ENCODE data around the gene C22orf23.

The C22orf23 gene

DNA sequence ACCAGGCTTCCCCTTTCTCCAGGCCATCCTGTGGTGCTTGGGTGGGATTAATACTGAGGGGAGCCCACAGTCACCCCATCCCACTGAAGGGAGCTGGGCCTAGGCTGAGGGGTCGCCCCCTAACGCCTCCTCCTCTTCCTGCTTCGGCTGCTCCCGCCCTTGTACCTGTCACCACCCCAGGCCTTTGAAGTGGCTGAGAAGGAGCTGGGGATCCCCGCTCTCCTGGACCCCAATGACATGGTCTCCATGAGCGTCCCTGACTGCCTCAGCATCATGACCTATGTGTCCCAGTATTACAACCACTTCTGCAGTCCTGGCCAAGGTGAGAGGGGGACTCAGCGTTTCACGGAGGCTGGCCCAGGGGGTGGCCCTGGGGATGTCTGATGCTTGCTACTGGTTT is 41.2 kb downstream of the C22orf23 start:
- DNase-seq (ENCODE audit: low read depth), result no peak

DNA sequence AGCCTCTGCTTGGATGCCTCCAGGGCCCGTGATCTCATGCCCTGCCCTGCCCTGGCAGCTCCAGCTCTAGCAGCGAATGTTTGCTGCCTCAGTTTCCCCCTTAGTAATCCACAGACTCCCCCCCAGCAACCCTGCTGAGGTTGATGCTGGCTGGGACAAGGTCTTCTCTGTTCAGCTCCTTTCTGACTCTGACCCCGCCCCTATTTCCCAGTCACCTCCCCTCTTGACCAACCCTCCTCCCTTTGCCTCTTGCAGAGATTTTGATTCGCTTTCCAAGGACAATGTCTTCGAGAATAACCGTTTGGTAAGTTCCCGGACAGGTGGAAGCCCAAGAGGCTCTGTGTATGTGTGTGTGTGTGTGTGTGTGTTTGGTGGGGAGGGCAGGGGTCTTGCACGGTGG is 41.7 kb downstream of the C22orf23 start:
- no peak overlapping the region for H3K4me3 ChIP-seq (ENCODE audit: low read length)
- TF ChIP-seq, protein P1, sequence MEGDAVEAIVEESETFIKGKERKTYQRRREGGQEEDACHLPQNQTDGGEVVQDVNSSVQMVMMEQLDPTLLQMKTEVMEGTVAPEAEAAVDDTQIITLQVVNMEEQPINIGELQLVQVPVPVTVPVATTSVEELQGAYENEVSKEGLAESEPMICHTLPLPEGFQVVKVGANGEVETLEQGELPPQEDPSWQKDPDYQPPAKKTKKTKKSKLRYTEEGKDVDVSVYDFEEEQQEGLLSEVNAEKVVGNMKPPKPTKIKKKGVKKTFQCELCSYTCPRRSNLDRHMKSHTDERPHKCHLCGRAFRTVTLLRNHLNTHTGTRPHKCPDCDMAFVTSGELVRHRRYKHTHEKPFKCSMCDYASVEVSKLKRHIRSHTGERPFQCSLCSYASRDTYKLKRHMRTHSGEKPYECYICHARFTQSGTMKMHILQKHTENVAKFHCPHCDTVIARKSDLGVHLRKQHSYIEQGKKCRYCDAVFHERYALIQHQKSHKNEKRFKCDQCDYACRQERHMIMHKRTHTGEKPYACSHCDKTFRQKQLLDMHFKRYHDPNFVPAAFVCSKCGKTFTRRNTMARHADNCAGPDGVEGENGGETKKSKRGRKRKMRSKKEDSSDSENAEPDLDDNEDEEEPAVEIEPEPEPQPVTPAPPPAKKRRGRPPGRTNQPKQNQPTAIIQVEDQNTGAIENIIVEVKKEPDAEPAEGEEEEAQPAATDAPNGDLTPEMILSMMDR (conservative IDR thresholded peaks at IDR 0.05; ENCODE audit: low read length), result no peak
- DNase-seq (ENCODE audit: low read depth), result no peak

More for the DNA sequence above, 41.2 kb downstream of the C22orf23 start:
- no peak overlapping the region for H3K4me3 ChIP-seq (ENCODE audit: low read length)
- TF ChIP-seq, protein P1 (conservative IDR thresholded peaks at IDR 0.05; ENCODE audit: low read length), result no peak

- H3K4me3 ChIP-seq (ENCODE audit: low read length), result no peak overlapping the region
- no peak for DNase-seq (ENCODE audit: low read depth)
These were observed 42.3 kb downstream of the C22orf23 start for GRCh38 chr22:37910890-37911672.

GRCh38 chr22:37909766-37910165 is 43.6 kb downstream of the C22orf23 start:
- peak; percentile 84 for DNase-seq (ENCODE audit: low read depth)
- peak overlapping the region; percentile 20 for H3K4me3 ChIP-seq (ENCODE audit: low read length)
- TF ChIP-seq, protein P1 (conservative IDR thresholded peaks at IDR 0.05; ENCODE audit: low read length), result no peak

More at GRCh38 chr22:37910890-37911672, 42.3 kb downstream of the C22orf23 start:
- TF ChIP-seq, protein P1 (conservative IDR thresholded peaks at IDR 0.05; ENCODE audit: low read length), result no peak

DNA sequence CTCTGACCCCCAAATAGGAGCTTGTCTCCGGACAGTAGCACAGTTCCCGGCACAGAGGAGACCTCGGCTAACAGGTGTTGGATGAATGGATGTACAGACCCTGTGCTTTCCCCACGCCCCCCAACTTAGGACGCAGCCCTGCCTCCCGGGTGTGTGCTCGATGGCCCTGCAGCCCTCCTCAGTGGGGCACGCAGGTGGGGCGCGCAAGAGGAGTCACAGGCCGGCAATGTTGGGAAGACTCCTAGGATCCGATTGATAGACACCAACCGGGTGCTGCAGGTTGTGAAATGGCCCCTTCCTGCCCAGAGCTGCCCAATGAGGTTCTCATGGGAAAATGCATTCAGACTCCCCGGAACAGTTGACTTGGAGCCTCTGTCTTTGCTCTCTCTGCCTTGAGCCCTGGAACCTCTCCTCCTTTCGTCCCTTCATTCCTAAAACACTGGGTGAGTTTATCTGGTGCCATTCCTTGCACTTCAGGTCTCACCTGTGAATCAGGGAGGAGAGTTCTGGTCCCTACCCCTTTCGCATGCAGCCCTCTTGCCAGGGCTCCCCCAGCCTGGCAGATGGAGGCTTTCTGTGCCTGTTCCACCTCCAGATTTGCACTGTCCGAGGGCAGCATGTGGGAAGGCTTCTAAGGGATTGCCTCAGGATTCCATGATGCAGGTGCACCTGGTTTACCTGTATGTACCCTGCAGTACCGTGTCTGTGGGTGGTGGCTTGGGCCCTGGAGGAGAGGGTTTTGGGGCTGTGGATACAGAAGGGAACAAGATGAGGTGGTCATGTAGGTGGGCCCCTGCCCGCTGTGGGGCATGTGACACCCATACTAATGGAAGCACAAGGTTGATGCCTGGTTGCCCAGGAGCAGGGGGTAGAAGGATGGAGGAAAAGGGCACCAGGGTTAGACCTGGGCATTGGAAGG is 46.1 kb downstream of the C22orf23 start:
- peak; percentile 36 for DNase-seq (ENCODE audit: low read depth)
- H3K4me3 ChIP-seq (ENCODE audit: low read length), result peak overlapping the region; percentile 86
- TF ChIP-seq, protein P1 (conservative IDR thresholded peaks at IDR 0.05; ENCODE audit: low read length), result no peak

- TF ChIP-seq, protein P1 (conservative IDR thresholded peaks at IDR 0.05; ENCODE audit: low read length), result no peak
- no peak for DNase-seq (ENCODE audit: low read depth)
- peak overlapping the region; percentile 86 for H3K4me3 ChIP-seq (ENCODE audit: low read length)
These were observed 46.9 kb downstream of the C22orf23 start for GRCh38 chr22:37906364-37907008.
